ENCODE measurements around the gene ABTB2.

ABTB2 gene

DNA sequence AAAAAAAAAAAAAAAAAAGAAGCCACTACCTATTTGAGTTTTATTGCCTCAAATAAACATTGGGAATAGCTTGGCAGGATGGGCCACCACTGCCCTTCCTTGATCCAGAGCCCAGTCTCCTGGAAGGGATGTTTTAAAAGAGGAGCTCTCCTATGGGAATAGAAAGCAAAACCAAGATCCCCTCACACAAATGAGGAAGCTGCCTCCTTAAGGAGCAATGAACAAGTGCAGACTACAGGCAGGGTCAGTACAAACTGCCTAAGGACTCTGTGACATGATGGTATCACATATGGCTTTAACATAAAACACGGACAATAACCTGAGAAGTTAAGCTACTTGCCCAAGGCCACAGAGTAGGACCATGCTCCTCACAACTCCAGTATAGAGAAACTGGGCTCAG, 131.6 kb downstream of the ABTB2 start:
- TF ChIP-seq SIN3A (IDR thresholded peaks at IDR 0.05; ENCODE audit: borderline replicate concordance, insufficient read depth, low read length), result no peak
- TF ChIP-seq POLR2AphosphoS5 (IDR thresholded peaks at IDR 0.05; ENCODE audit: low read depth, low read length), result no peak
- TF ChIP-seq FOXP2 (optimal IDR thresholded peaks at IDR 0.05; ENCODE audit: borderline replicate concordance, extremely low read depth, extremely low read length, insufficient read depth), result no peak
- no peak for TF ChIP-seq TAF1 (IDR thresholded peaks at IDR 0.05; ENCODE audit: borderline replicate concordance, insufficient read depth, low read length)
- TF ChIP-seq, protein P1, sequence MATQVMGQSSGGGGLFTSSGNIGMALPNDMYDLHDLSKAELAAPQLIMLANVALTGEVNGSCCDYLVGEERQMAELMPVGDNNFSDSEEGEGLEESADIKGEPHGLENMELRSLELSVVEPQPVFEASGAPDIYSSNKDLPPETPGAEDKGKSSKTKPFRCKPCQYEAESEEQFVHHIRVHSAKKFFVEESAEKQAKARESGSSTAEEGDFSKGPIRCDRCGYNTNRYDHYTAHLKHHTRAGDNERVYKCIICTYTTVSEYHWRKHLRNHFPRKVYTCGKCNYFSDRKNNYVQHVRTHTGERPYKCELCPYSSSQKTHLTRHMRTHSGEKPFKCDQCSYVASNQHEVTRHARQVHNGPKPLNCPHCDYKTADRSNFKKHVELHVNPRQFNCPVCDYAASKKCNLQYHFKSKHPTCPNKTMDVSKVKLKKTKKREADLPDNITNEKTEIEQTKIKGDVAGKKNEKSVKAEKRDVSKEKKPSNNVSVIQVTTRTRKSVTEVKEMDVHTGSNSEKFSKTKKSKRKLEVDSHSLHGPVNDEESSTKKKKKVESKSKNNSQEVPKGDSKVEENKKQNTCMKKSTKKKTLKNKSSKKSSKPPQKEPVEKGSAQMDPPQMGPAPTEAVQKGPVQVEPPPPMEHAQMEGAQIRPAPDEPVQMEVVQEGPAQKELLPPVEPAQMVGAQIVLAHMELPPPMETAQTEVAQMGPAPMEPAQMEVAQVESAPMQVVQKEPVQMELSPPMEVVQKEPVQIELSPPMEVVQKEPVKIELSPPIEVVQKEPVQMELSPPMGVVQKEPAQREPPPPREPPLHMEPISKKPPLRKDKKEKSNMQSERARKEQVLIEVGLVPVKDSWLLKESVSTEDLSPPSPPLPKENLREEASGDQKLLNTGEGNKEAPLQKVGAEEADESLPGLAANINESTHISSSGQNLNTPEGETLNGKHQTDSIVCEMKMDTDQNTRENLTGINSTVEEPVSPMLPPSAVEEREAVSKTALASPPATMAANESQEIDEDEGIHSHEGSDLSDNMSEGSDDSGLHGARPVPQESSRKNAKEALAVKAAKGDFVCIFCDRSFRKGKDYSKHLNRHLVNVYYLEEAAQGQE (IDR thresholded peaks at IDR 0.05; ENCODE audit: insufficient read depth in 1 of 2, low read depth in 2 of 2, low read length in 2 of 2), result no peak

DNA sequence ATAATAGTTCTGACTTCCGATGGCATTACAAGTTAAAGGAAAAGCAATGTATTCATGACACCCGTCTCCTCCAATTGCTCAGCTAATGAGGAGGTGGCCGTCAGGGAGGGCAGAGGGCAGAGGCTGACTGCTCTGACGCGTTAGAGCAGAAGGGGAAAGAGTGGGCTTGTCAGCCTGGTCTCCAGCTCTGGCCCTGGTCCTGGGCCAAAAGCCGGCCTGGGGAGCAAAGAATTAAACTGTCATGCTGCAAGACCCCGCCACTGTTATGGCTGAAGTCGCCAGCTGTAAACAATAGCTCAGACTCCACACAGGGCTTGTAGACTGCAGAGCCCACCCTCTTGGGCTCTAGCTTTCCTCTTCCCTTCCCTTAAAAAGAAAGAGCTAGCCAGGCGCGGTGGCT, 132.7 kb downstream of the ABTB2 start:
- TF ChIP-seq SIN3A (IDR thresholded peaks at IDR 0.05; ENCODE audit: borderline replicate concordance, insufficient read depth, low read length), result no peak
- no peak for TF ChIP-seq TAF1 (IDR thresholded peaks at IDR 0.05; ENCODE audit: borderline replicate concordance, insufficient read depth, low read length)

GRCh38 chr11:34224434-34224966, 133.3 kb downstream of the ABTB2 start:
- TF ChIP-seq TAF1 (IDR thresholded peaks at IDR 0.05; ENCODE audit: borderline replicate concordance, insufficient read depth, low read length) (no peak), FOXP2 (optimal IDR thresholded peaks at IDR 0.05; ENCODE audit: borderline replicate concordance, extremely low read depth, extremely low read length, insufficient read depth) (no peak), SIN3A (IDR thresholded peaks at IDR 0.05; ENCODE audit: borderline replicate concordance, insufficient read depth, low read length) (no peak), POLR2AphosphoS5 (IDR thresholded peaks at IDR 0.05; ENCODE audit: low read depth, low read length) (no peak)
- TF ChIP-seq, protein P1 (IDR thresholded peaks at IDR 0.05; ENCODE audit: insufficient read depth in 1 of 2, low read depth in 2 of 2, low read length in 2 of 2), result no peak

- TF ChIP-seq FOXP2 (optimal IDR thresholded peaks at IDR 0.05; ENCODE audit: borderline replicate concordance, extremely low read depth, extremely low read length, insufficient read depth) (no peak), POLR2AphosphoS5 (IDR thresholded peaks at IDR 0.05; ENCODE audit: low read depth, low read length) (no peak), SIN3A (IDR thresholded peaks at IDR 0.05; ENCODE audit: borderline replicate concordance, insufficient read depth, low read length) (no peak), TAF1 (IDR thresholded peaks at IDR 0.05; ENCODE audit: borderline replicate concordance, insufficient read depth, low read length) (no peak)
- TF ChIP-seq, protein P1 (IDR thresholded peaks at IDR 0.05; ENCODE audit: insufficient read depth in 1 of 2, low read depth in 2 of 2, low read length in 2 of 2), result no peak
Measured at GRCh38 chr11:34223907-34224306, 133.9 kb downstream of the ABTB2 start.

DNA sequence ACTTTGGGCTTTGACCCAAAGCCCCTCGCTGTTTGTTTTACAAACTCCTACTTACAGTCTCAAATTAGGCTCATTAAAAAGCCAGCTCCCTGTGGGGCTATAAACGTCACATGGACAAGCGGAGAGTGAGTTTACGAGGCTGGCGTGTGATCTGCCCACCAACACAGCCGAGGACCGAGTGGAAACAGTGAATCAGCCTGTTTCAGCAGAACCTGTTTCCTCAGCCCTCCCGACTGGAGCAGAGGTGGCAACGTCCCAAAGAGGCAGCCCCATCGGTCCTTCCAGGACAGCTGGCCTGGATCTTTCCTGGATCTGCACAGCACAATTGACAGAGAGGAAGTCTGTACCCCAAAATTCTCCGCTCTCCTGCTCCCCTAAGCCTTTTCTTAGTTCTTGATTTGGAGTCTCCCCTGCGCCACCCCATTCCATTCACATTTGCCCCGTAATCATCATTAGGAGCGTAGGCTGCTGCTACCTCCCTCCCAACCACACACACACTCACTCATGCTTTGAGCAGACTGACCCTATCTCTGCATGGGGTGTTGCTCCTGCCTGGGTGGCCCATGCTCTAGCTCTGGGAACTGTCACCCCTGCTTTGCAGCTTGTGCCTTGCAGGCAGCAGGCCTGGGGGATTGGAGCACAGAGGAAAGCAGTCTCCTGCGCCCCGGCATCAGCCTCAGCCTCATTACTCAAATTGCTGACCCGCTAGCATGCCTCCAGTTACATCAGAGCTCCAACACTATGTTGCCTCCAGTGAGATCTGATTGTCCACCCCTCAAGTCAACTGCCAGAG, 134.6 kb downstream of the ABTB2 start:
- no peak for TF ChIP-seq POLR2AphosphoS5 (IDR thresholded peaks at IDR 0.05; ENCODE audit: low read depth, low read length)
- no peak for TF ChIP-seq TAF1 (IDR thresholded peaks at IDR 0.05; ENCODE audit: borderline replicate concordance, insufficient read depth, low read length)
- TF ChIP-seq SIN3A (IDR thresholded peaks at IDR 0.05; ENCODE audit: borderline replicate concordance, insufficient read depth, low read length), result no peak

- TF ChIP-seq SIN3A (IDR thresholded peaks at IDR 0.05; ENCODE audit: borderline replicate concordance, insufficient read depth, low read length), result no peak
- no peak for TF ChIP-seq FOXP2 (optimal IDR thresholded peaks at IDR 0.05; ENCODE audit: borderline replicate concordance, extremely low read depth, extremely low read length, insufficient read depth)
Measured at GRCh38 chr11:34222030-34222429, 135.8 kb downstream of the ABTB2 start.

All from PFSK-1 (cell line).